Neural cell (in vitro differentiated cells): ENCODE measurements around the gene ZNF837. TPM values are rescaled to one million over a fixed set of nuclear protein-coding genes. Genes with fewer than 3 reads are reported as not detected.
A peak's percentile ranks its signal among the peaks of the same experiment; 100 is the strongest.
"Not testable (repeated sequence)": the region's sequence is repeated elsewhere in the genome, so short reads cannot be mapped to it uniquely, and the experiment has no call there.

ENCODE experiments used
- H2AFZ ChIP-seq: fragments of 200-600, 300-800 bp; sonication (generic), shearing (Covaris generic); 2 replicates; pipeline ENCODE4 v1.6.0; 2014; ENCODE audit warnings: low read depth, mild to moderate bottlenecking, antibody characterized with exemption, low read length, moderate library complexity
- H3F3A ChIP-seq: fragments of 200-600 bp; shearing (Covaris generic); 2 replicates; pipeline ENCODE4 v1.6.1; 2016; ENCODE audit warnings: mild to moderate bottlenecking, moderate library complexity, mixed read lengths, antibody characterized with exemption, low read length; ENCODE audit not compliant: insufficient read depth, poor library complexity, severe bottlenecking
- H3K27ac ChIP-seq: fragments of 200-600, 300-800 bp; sonication (generic), shearing (Covaris generic); 2 replicates; pipeline ENCODE4 v1.5.1; 2014; ENCODE audit warnings: mild to moderate bottlenecking, low read length, moderate library complexity
- H3K27me3 ChIP-seq: fragments of 300-800, 200-600 bp; sonication (generic), shearing (Covaris generic); 2 replicates; pipeline ENCODE4 v1.6.0; 2014; ENCODE audit warnings: mild to moderate bottlenecking, low read depth, low read length, moderate library complexity; ENCODE audit not compliant: insufficient read depth
- H3K36me3 ChIP-seq: fragments of 300-800, 200-600 bp; sonication (generic), shearing (Covaris generic); 2 replicates; pipeline ENCODE4 v1.5.1; 2014; ENCODE audit warnings: mild to moderate bottlenecking, antibody characterized with exemption, low read length, moderate library complexity; ENCODE audit not compliant: insufficient read depth
- H3K4me2 ChIP-seq: fragments of 300-800, 200-600 bp; sonication (generic), shearing (Covaris generic); 2 replicates; pipeline ENCODE4 v1.6.0; 2014; ENCODE audit warnings: mild to moderate bottlenecking, low read length
- H3K4me3 ChIP-seq: fragments of 300-800, 200-600 bp; sonication (generic), shearing (Covaris generic); 2 replicates; pipeline ENCODE4 v1.5.1; 2014; ENCODE audit warnings: mild to moderate bottlenecking, low read length, moderate library complexity
- H3K79me2 ChIP-seq: fragments of 200-600 bp; shearing (Covaris generic); replicated peaks from 2 replicates; pipeline ENCODE4 v1.6.0; 2014; ENCODE audit warnings: mild to moderate bottlenecking, low read length, moderate library complexity; ENCODE audit not compliant: insufficient read depth
- H3K9ac ChIP-seq: fragments of 300-800, 200-600 bp; sonication (generic), shearing (Covaris generic); 2 replicates; pipeline ENCODE4 v1.6.1; 2016; ENCODE audit warnings: mild to moderate bottlenecking, low read length, mixed read lengths
- H3K9me2 ChIP-seq: fragments of 200-600 bp; shearing (Covaris generic); 2 replicates; pipeline ENCODE4 v1.6.1; 2016; ENCODE audit warnings: mild to moderate bottlenecking, low read length, mixed read lengths; ENCODE audit not compliant: insufficient read depth
- H3K9me3 ChIP-seq: fragments of 200-600, 300-800 bp; sonication (generic), shearing (Covaris generic); 2 replicates; pipeline ENCODE4 v1.6.1; 2016; ENCODE audit warnings: mild to moderate bottlenecking, mixed run types, low read length, moderate library complexity, mixed read lengths
- H4K20me1 ChIP-seq: fragments of 200-600 bp; shearing (Covaris generic); 2 replicates; pipeline ENCODE4 v1.6.1; 2016; ENCODE audit warnings: mild to moderate bottlenecking, mixed run types; ENCODE audit not compliant: insufficient read depth
- EP300 ChIP-seq: fragments of 450-650 bp; conservative IDR thresholded peaks from 2 replicates; pipeline ENCODE4 v1.6.1; 2014; ENCODE audit warnings: antibody characterized with exemption, mild to moderate bottlenecking, moderate library complexity; ENCODE audit not compliant: poor library complexity, severe bottlenecking
- EZH2 ChIP-seq: fragments of 200-600, 300-800 bp; shearing (Covaris generic), sonication (generic); IDR thresholded peaks from 2 replicates; pipeline ENCODE4 v1.6.1; 2014; ENCODE audit warnings: antibody characterized with exemption, low read length, borderline replicate concordance, mild to moderate bottlenecking; ENCODE audit not compliant: insufficient read depth, poor library complexity, severe bottlenecking
- MXI1 ChIP-seq: fragments of 450-650 bp; conservative IDR thresholded peaks from 2 replicates; pipeline ENCODE4 v1.6.1; 2014; ENCODE audit warnings: antibody characterized with exemption, mild to moderate bottlenecking; ENCODE audit not compliant: poor library complexity, severe bottlenecking
- POLR2AphosphoS5 ChIP-seq: IDR thresholded peaks from 2 replicates; pipeline ENCODE4 v1.6.1; 2012
- RAD21 ChIP-seq: fragments of 450-650 bp; conservative IDR thresholded peaks from 2 replicates; pipeline ENCODE4 v1.6.1; 2014; ENCODE audit warnings: antibody characterized with exemption, mild to moderate bottlenecking, moderate library complexity
- SMC3 ChIP-seq: fragments of 450-650 bp; conservative IDR thresholded peaks from 2 replicates; pipeline ENCODE4 v1.6.1; 2014; ENCODE audit warnings: antibody characterized with exemption, mild to moderate bottlenecking, moderate library complexity; ENCODE audit not compliant: poor library complexity
- TAF1 ChIP-seq: IDR thresholded peaks from 2 replicates; pipeline ENCODE4 v1.6.1; 2012; ENCODE audit warnings: low read depth
- polyA plus RNA-seq: library from polyadenylated mRNA; depleted of rRNA; stranded (reverse); fragments of >200 nt; gene quantifications from 2 replicates; pipeline ENCODE4 v1.2.3, GENCODE V29; 2014
- TF ChIP-seq, protein P1 (sequence below): IDR thresholded peaks from 2 replicates; pipeline ENCODE4 v1.6.1; 2012; ENCODE audit warnings: borderline replicate concordance
- TF ChIP-seq, protein P2 (sequence below): fragments of 450-650 bp; IDR thresholded peaks from 2 replicates; pipeline ENCODE4 v1.5.1; 2014; ENCODE audit warnings: antibody characterized with exemption, mild to moderate bottlenecking, moderate library complexity; ENCODE audit not compliant: poor library complexity, severe bottlenecking

Gene ZNF837
- polyA plus RNA-seq, 1 donor from 2014 or later = 4.5 TPM

DNA sequence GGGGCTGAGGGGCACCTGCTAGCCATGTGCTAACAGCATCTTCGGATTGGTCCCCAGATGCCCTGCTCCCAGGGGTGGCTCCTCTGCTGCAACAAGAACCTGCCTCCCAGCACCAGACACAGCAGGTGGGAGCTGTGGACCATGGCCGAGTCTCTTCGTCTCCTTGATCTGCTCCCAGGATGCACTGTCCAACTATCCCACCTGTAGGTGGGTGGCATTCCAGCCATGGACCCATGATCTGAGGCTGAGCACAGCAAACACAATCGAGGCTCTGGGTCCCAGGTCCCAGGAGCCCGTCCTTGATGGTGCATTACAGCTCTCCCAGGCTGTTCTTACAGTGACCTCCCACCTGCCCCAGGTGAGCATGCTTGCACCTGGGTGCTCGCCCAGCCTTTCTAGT lies 1.6 kb downstream of the ZNF837 start:
- H3K4me2 ChIP-seq = no peak overlapping the region
- H3K79me2 ChIP-seq = no peaks in the 10 kb centered on the region
- H3K9ac ChIP-seq = peak overlapping the region; percentile 89
- H4K20me1 ChIP-seq = no peaks in the 10 kb centered on the region
- no peaks in the 10 kb centered on the region for H3K9me2 ChIP-seq
- no peak for TF ChIP-seq EP300
- TF ChIP-seq, protein P1, sequence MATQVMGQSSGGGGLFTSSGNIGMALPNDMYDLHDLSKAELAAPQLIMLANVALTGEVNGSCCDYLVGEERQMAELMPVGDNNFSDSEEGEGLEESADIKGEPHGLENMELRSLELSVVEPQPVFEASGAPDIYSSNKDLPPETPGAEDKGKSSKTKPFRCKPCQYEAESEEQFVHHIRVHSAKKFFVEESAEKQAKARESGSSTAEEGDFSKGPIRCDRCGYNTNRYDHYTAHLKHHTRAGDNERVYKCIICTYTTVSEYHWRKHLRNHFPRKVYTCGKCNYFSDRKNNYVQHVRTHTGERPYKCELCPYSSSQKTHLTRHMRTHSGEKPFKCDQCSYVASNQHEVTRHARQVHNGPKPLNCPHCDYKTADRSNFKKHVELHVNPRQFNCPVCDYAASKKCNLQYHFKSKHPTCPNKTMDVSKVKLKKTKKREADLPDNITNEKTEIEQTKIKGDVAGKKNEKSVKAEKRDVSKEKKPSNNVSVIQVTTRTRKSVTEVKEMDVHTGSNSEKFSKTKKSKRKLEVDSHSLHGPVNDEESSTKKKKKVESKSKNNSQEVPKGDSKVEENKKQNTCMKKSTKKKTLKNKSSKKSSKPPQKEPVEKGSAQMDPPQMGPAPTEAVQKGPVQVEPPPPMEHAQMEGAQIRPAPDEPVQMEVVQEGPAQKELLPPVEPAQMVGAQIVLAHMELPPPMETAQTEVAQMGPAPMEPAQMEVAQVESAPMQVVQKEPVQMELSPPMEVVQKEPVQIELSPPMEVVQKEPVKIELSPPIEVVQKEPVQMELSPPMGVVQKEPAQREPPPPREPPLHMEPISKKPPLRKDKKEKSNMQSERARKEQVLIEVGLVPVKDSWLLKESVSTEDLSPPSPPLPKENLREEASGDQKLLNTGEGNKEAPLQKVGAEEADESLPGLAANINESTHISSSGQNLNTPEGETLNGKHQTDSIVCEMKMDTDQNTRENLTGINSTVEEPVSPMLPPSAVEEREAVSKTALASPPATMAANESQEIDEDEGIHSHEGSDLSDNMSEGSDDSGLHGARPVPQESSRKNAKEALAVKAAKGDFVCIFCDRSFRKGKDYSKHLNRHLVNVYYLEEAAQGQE = no peak
- TF ChIP-seq SMC3 = no peak
- no peak for TF ChIP-seq RAD21
- TF ChIP-seq, protein P2, sequence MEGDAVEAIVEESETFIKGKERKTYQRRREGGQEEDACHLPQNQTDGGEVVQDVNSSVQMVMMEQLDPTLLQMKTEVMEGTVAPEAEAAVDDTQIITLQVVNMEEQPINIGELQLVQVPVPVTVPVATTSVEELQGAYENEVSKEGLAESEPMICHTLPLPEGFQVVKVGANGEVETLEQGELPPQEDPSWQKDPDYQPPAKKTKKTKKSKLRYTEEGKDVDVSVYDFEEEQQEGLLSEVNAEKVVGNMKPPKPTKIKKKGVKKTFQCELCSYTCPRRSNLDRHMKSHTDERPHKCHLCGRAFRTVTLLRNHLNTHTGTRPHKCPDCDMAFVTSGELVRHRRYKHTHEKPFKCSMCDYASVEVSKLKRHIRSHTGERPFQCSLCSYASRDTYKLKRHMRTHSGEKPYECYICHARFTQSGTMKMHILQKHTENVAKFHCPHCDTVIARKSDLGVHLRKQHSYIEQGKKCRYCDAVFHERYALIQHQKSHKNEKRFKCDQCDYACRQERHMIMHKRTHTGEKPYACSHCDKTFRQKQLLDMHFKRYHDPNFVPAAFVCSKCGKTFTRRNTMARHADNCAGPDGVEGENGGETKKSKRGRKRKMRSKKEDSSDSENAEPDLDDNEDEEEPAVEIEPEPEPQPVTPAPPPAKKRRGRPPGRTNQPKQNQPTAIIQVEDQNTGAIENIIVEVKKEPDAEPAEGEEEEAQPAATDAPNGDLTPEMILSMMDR = no peak
- no peak for TF ChIP-seq TAF1
- no peak for TF ChIP-seq EZH2
- TF ChIP-seq POLR2AphosphoS5 = no peak
- no peak for TF ChIP-seq MXI1
- no peaks in the 10 kb centered on the region for H3K27me3 ChIP-seq
- no peaks in the 10 kb centered on the region for H3K36me3 ChIP-seq
- peak overlapping the region; percentile 78 for H3K4me3 ChIP-seq
- no peak overlapping the region for H2AFZ ChIP-seq
- H3K27ac ChIP-seq = peak overlapping the region; percentile 93
- no peaks in the 10 kb centered on the region for H3K9me3 ChIP-seq
- no peaks in the 10 kb centered on the region for H3F3A ChIP-seq

DNA sequence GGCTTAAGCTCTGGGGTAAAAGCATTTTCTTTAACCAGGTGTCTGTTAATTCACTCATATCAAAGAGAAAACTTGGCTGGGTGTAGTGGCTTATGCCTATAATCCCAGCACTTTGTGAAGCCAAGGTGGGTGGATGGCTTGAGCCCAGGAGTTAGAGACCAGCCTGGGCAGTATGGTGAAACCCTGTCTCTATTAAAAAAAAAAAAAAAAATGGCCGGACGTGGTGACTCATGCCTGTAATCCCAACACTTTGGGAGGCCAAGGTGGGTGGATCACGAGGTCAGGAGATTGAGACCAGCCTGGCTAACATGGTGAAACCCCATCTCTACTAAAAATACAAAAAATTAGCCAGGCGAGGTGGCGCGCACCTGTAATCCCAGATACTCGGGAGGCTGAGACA lies 4.1 kb downstream of the ZNF837 start:
- H3K36me3 ChIP-seq, H3K9ac ChIP-seq, H3F3A ChIP-seq, H3K4me3 ChIP-seq, H3K79me2 ChIP-seq, H3K9me3 ChIP-seq, H2AFZ ChIP-seq, H4K20me1 ChIP-seq, H3K27ac ChIP-seq, H3K4me2 ChIP-seq, H3K27me3 ChIP-seq, H3K9me2 ChIP-seq: not testable (repeated sequence)

DNA sequence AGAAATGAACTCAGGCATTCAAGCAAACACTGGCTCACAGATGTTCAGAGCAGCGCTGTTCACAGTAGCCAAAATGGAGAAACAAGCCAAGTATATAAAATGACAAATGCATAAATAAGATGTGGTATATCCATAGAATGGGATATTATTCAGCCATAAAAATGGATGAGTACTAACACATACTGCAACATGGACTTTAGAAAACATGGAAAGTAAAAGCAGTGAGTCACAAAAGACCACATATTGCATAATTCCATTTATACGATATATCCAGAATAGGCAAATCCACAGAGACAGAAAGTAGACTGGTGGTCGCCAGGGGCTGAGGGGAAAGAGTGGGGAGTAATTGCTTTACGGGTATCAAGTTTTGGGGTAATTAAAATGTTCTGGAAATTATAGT lies 6.6 kb downstream of the ZNF837 start:
- Histone ChIP-seq H3K27ac (no peak overlapping the region), H3K4me2 (no peak overlapping the region), H4K20me1 (no peaks in the 10 kb centered on the region), H3K4me3 (no peak overlapping the region), H3K79me2 (no peaks in the 10 kb centered on the region), H2AFZ (no peak overlapping the region), H3K9ac (no peak overlapping the region), H3K9me3 (no peaks in the 10 kb centered on the region), H3K36me3 (no peaks in the 10 kb centered on the region), H3K27me3 (no peaks in the 10 kb centered on the region), H3F3A (no peaks in the 10 kb centered on the region), H3K9me2 (no peaks in the 10 kb centered on the region)
- TF ChIP-seq, protein P1 = no peak
- TF ChIP-seq RAD21 = no peak
- TF ChIP-seq, protein P2 = no peak
- TF ChIP-seq EP300 = no peak
